H1 (cell line): ENCODE results near the gene MYH10. TPM values are rescaled to one million over a fixed set of nuclear protein-coding genes. Genes with fewer than 3 reads are reported as not detected.

Experiments
- CTCF ChIA-PET: fragments of 300-600 bp; sonication (Branson Sonifier 250); formaldehyde crosslinking; loops from one replicate; lab custom pipeline; 2021; ENCODE audit not compliant: partially characterized antibody; lab: Charles Lee
- POLR2A ChIA-PET: fragments of 300-600 bp; sonication (Branson Sonifier 250); formaldehyde crosslinking; loops from one replicate; lab custom pipeline; 2021; ENCODE audit warnings: inconsistent platforms; ENCODE audit not compliant: partially characterized antibody; lab: Charles Lee
- DNase-seq, 2 experiments: peaks; one replicate each; pipeline versions ENCODE4 v3.0.0 to v3.0.0-alpha.2; 2010 to 2022; ENCODE audit warnings: low spot score in 2 of 2, low read depth in 1 of 2, mixed read lengths in 1 of 2
- FAIRE-seq: peaks from 2 replicates; lab custom pipeline; 2011; peaks lifted over from hg19 to GRCh38; lab: Jason Lieb, UNC
- H2AFZ ChIP-seq: 2 replicates; pipeline ENCODE4 v1.8.1; 2012; ENCODE audit warnings: low read length, inconsistent platforms
- H2AK5ac ChIP-seq: 2 replicates; pipeline ENCODE4 v1.6.1; 2013; ENCODE audit warnings: low read depth, low read length
- H2BK120ac ChIP-seq: replicated peaks from 2 replicates; pipeline ENCODE3; 2013; ENCODE audit warnings: low read depth, low read length, inconsistent platforms
- H2BK12ac ChIP-seq: 2 replicates; pipeline ENCODE4 v1.6.1; 2013; ENCODE audit warnings: low read depth, low read length
- H2BK15ac ChIP-seq: 2 replicates; pipeline ENCODE4 v1.6.1; 2013; ENCODE audit warnings: low read length
- H2BK20ac ChIP-seq: 2 replicates; pipeline ENCODE4 v1.6.1; 2013; ENCODE audit warnings: low read length
- H2BK5ac ChIP-seq: 2 replicates; pipeline ENCODE4 v1.6.1; 2013; ENCODE audit warnings: low read depth, low read length
- H3K14ac ChIP-seq: 2 replicates; pipeline ENCODE4 v1.6.1; 2013; ENCODE audit warnings: inconsistent platforms; ENCODE audit not compliant: insufficient read length
- H3K18ac ChIP-seq: 2 replicates; pipeline ENCODE4 v1.6.1; 2013; ENCODE audit warnings: low read length; ENCODE audit errors: extremely low read depth
- H3K23ac ChIP-seq: 2 replicates; pipeline ENCODE4 v1.6.1; 2013; ENCODE audit warnings: inconsistent platforms; ENCODE audit not compliant: insufficient read length
- H3K23me2 ChIP-seq: 2 replicates; pipeline ENCODE4 v1.6.1; 2013; ENCODE audit warnings: low read depth, low read length
- H3K27ac ChIP-seq: 2 replicates; pipeline ENCODE4 v1.6.1; 2011; ENCODE audit warnings: low read depth, low read length, inconsistent platforms
- H3K27me3 ChIP-seq, 4 experiments: replicated peaks in 1 of 4; 1 replicate in 1 of 4; 2 replicates in 3 of 4; pipeline versions ENCODE4 v1.6.1 to v1.8.1; 2011 to 2013; ENCODE audit warnings: low read length in 3 of 4, mild to moderate bottlenecking in 3 of 4, inconsistent platforms in 2 of 4, mixed read lengths in 2 of 4, moderate library complexity in 1 of 4; ENCODE audit not compliant: control insufficient read depth in 3 of 4, insufficient read depth in 3 of 4; ENCODE audit errors: extremely low read depth in 1 of 4
- H3K36me3 ChIP-seq, 4 experiments: 2 replicates each; pipeline versions ENCODE4 v1.6.1 to v1.8.1; 2011 to 2013; ENCODE audit warnings: mild to moderate bottlenecking in 4 of 4, low read length in 3 of 4, moderate library complexity in 2 of 4, control low read depth in 1 of 4, inconsistent platforms in 1 of 4; ENCODE audit not compliant: insufficient read depth in 4 of 4, control insufficient read depth in 2 of 4
- H3K4ac ChIP-seq: replicated peaks from 2 replicates; pipeline ENCODE3; 2013; ENCODE audit warnings: low read length, low read depth, mixed read lengths, inconsistent platforms; ENCODE audit not compliant: insufficient read length
- H3K4me1 ChIP-seq, 4 experiments: replicated peaks in 1 of 4; 1 replicate in 1 of 4; 2 replicates in 3 of 4; pipeline versions ENCODE4 v1.6.1 to v1.8.1; 2011 to 2013; ENCODE audit warnings: low read length in 3 of 4, inconsistent platforms in 2 of 4, mixed read lengths in 1 of 4; ENCODE audit not compliant: insufficient read depth in 4 of 4, control insufficient read depth in 3 of 4
- H3K4me2 ChIP-seq, 2 experiments: 2 replicates each; pipeline versions ENCODE4 v1.6.1 to v1.8.1; 2011 to 2013; ENCODE audit warnings: low read depth in 2 of 2, low read length in 2 of 2, control low read depth in 1 of 2, inconsistent platforms in 1 of 2, mild to moderate bottlenecking in 1 of 2; ENCODE audit not compliant: insufficient read depth in 1 of 2
- H3K4me3 ChIP-seq, 4 experiments: fragments of 200-600, 300-600 bp in 1 of 4; sonication (generic), shearing (Covaris generic), sonication (Bioruptor Twin) in 1 of 4; 2 replicates each; pipeline versions ENCODE4 v1.5.1 to v1.8.1; 2011 to 2016; ENCODE audit warnings: low read length in 4 of 4, low read depth in 3 of 4, control low read depth in 2 of 4, inconsistent platforms in 2 of 4, mild to moderate bottlenecking in 2 of 4, mixed read lengths in 1 of 4, moderate library complexity in 1 of 4; ENCODE audit not compliant: insufficient read depth in 2 of 4; ENCODE audit errors: extremely low read depth in 1 of 4
- H3K56ac ChIP-seq: replicated peaks from 2 replicates; pipeline ENCODE3; 2013; ENCODE audit warnings: low read depth, mild to moderate bottlenecking, mixed read lengths, low read length, inconsistent platforms; ENCODE audit not compliant: insufficient read length
- H3K79me1 ChIP-seq: 2 replicates; pipeline ENCODE4 v1.6.1; 2013; ENCODE audit warnings: low read depth, low read length, control low read depth
- H3K79me2 ChIP-seq, 2 experiments: 2 replicates each; pipeline versions ENCODE4 v1.6.1 to v1.8.1; 2012 to 2013; ENCODE audit warnings: low read length in 2 of 2, mild to moderate bottlenecking in 2 of 2, inconsistent platforms in 1 of 2; ENCODE audit not compliant: insufficient read depth in 2 of 2, control insufficient read depth in 1 of 2
- H3K9ac ChIP-seq, 4 experiments: replicated peaks in 1 of 4; 1 replicate in 1 of 4; 2 replicates in 3 of 4; pipeline versions ENCODE4 v1.6.1 to v1.8.1; 2011 to 2013; ENCODE audit warnings: low read depth in 3 of 4, low read length in 3 of 4, control low read depth in 2 of 4, mild to moderate bottlenecking in 2 of 4, moderate library complexity in 2 of 4, inconsistent platforms in 1 of 4; ENCODE audit errors: extremely low read depth in 1 of 4
- H3K9me3 ChIP-seq, 2 experiments: 2 replicates each; pipeline versions ENCODE4 v1.6.1 to v1.8.1; 2012 to 2013; ENCODE audit warnings: mild to moderate bottlenecking in 2 of 2, moderate library complexity in 2 of 2, control low read depth in 1 of 2, inconsistent platforms in 1 of 2, low read depth in 1 of 2, low read length in 1 of 2, mixed read lengths in 1 of 2; ENCODE audit not compliant: insufficient read depth in 2 of 2
- H4K20me1 ChIP-seq, 2 experiments: replicated peaks in 1 of 2; 2 replicates each; pipeline versions ENCODE3 to v1.8.1; 2011 to 2013; ENCODE audit warnings: inconsistent platforms in 2 of 2, low read length in 2 of 2, mild to moderate bottlenecking in 1 of 2; ENCODE audit not compliant: insufficient read depth in 2 of 2, control insufficient read depth in 1 of 2
- H4K5ac ChIP-seq: 2 replicates; pipeline ENCODE4 v1.6.1; 2013; ENCODE audit warnings: low read length, low read depth, mixed read lengths, inconsistent platforms; ENCODE audit not compliant: insufficient read length
- H4K8ac ChIP-seq: 2 replicates; pipeline ENCODE4 v1.8.0; 2013; ENCODE audit warnings: mild to moderate bottlenecking, moderate library complexity, low read length, inconsistent platforms; ENCODE audit not compliant: insufficient read depth; ENCODE audit errors: extremely low read depth
- H4K91ac ChIP-seq: replicated peaks from 2 replicates; pipeline ENCODE3; 2013; ENCODE audit warnings: low read length, mixed read lengths, inconsistent platforms; ENCODE audit not compliant: insufficient read length
- ATF2 ChIP-seq: IDR thresholded peaks from 2 replicates; pipeline ENCODE4 v1.6.1; 2012; ENCODE audit warnings: low read length, inconsistent platforms
- CTCF ChIP-seq, 3 experiments: IDR thresholded peaks; 1 replicate in 2 of 3; 2 replicates in 1 of 3; pipeline versions ENCODE4 v1.5.1 to v1.6.1; 2011; ENCODE audit warnings: low read length in 3 of 3, mild to moderate bottlenecking in 3 of 3, inconsistent platforms in 2 of 3, low read depth in 1 of 3, moderate library complexity in 1 of 3; ENCODE audit not compliant: insufficient read depth in 1 of 3; ENCODE audit errors: control extremely low read depth in 1 of 3
- HDAC6 ChIP-seq: IDR thresholded peaks from one replicate; pipeline ENCODE4 v1.7.1; 2012; ENCODE audit warnings: low read depth, mild to moderate bottlenecking, inconsistent platforms, low read length, moderate library complexity
- KDM1A ChIP-seq: fragments of 200-600, 300-600 bp; sonication (generic); IDR thresholded peaks from 2 replicates; pipeline ENCODE4 v1.7.1; 2016; ENCODE audit warnings: mild to moderate bottlenecking, low read length, borderline replicate concordance
- RAD21 ChIP-seq, 2 experiments: IDR thresholded peaks in 1 of 2; conservative IDR thresholded peaks in 1 of 2; 2 replicates each; pipeline ENCODE4 v1.6.1; 2011; ENCODE audit warnings: low read depth in 2 of 2, low read length in 2 of 2, improper control_type of control experiment in 1 of 2, inconsistent platforms in 1 of 2, mild to moderate bottlenecking in 1 of 2, moderate library complexity in 1 of 2
- RNF2 ChIP-seq: fragments of 200-900, 300-1000 bp; sonication (generic); IDR thresholded peaks from 2 replicates; pipeline ENCODE4 v1.7.1; 2016; ENCODE audit warnings: borderline replicate concordance, low read depth, mild to moderate bottlenecking, antibody characterized with exemption, low read length; ENCODE audit not compliant: poor library complexity, severe bottlenecking; ENCODE audit errors: missing control alignments
- SP1 ChIP-seq: IDR thresholded peaks from 2 replicates; pipeline ENCODE4 v1.6.1; 2011; ENCODE audit warnings: low read depth, low read length
- TBP ChIP-seq: IDR thresholded peaks from 2 replicates; pipeline ENCODE4 v1.6.1; 2011; ENCODE audit warnings: low read depth, low read length, improper control_type of control experiment
- WGBS, 2 experiments: shearing (Covaris generic) in 1 of 2; methylation state at CpG; one replicate each; pipeline versions ENCODE4 v1.1.6 to v1.1.7; 2013 to 2015; ENCODE audit warnings: low lambda C conversion rate in 2 of 2, mixed read lengths in 2 of 2, inconsistent platforms in 1 of 2, low coverage in 1 of 2, missing lambda C conversion rate in 1 of 2; ENCODE audit not compliant: insufficient replicate concordance in 2 of 2, insufficient coverage in 1 of 2, insufficient read length in 1 of 2; ENCODE audit errors: extremely low coverage in 1 of 2, missing lambda C conversion rate in 1 of 2; 5-methylcytosine and 5-hydroxymethylcytosine counted together
- polyA plus RNA-seq, 7 experiments: library from polyadenylated mRNA; depleted of rRNA in 3 of 7; stranded (reverse) in 5 of 7; unstranded in 2 of 7; fragments of >200 nt in 5 of 7; fragments of 200-250 nt in 2 of 7; gene quantifications; 1 replicate in 5 of 7; 2 replicates in 1 of 7; 4 replicates in 1 of 7; pipeline versions ENCODE4 v1.2.1 to v1.2.3, GENCODE V29; 2011 to 2013; ENCODE audit warnings: missing spikeins in 2 of 7, mixed read lengths in 2 of 7
- total RNA-seq: library from RNA; stranded (reverse); fragmentation: NEBNext Ultra II Directional; extraction: Animal tissue kit (Norgen Biotek cat#: 25700); gene quantifications from 2 replicates; pipeline ENCODE4 v1.2.1, GENCODE V29; 2021

The MYH10 gene
- total and polyA plus RNA-seq, 2 of the 8 experiments (the other 6 are each of a cell fraction or from before 2014, with no cell fraction given), result 64.1 to 289 TPM

- no peak overlapping the region for H3K27ac ChIP-seq
- no peaks in the 10 kb centered on the region for H3K23me2 ChIP-seq
- H2BK20ac ChIP-seq, result no peak overlapping the region
- no peak for FAIRE-seq
- H2BK5ac ChIP-seq, result no peak overlapping the region
- H3K23ac ChIP-seq, result no peak overlapping the region
- 92% methylated on average over 5 of the region's 5 CpGs; no CpG with 5 or more reads in 1 of the 2 experiments for WGBS, 2 experiments
- DNase-seq, result no peak
- H4K8ac ChIP-seq, result no peak overlapping the region
- H3K56ac ChIP-seq, result no peak overlapping the region
- no peak overlapping the region for H2AK5ac ChIP-seq
- no peaks in the 10 kb centered on the region; the same call in 1 of the 2 replicates for H3K79me1 ChIP-seq
- CTCF ChIA-PET, result interaction anchor here (0.6 to 1.3 kb wide), 4 partner anchors 14 to 303 kb away, joined by 3 read pairs; no protein-coding TSS in a partner anchor
- H2BK15ac ChIP-seq, result no peak overlapping the region
- no peak overlapping the region for H2AFZ ChIP-seq
- no peaks in the 10 kb centered on the region for H3K9me3 ChIP-seq
- no peaks in the 10 kb centered on the region for H3K79me2 ChIP-seq
- H3K18ac ChIP-seq, result no peak overlapping the region
- no peak overlapping the region for H3K4ac ChIP-seq
- no peak overlapping the region for H3K4me3 ChIP-seq
- peaks cover 53 to 96% (median 75%) of the 10 kb centered on the region in 4 experiments for H3K36me3 ChIP-seq
- H2BK12ac ChIP-seq, result no peak overlapping the region
- H3K4me1 ChIP-seq, result no peaks in the 10 kb centered on the region
- no peak overlapping the region for H3K4me2 ChIP-seq
- peaks cover 0 to 5% of the 10 kb centered on the region in 2 experiments for H4K20me1 ChIP-seq
- H3K27me3 ChIP-seq, result no peaks in the 10 kb centered on the region
- POLR2A ChIA-PET, result interaction anchor here (0.6 to 0.8 kb wide), 2 partner anchors 10 to 107 kb away, joined by 4 to 5 read pairs; no protein-coding TSS in a partner anchor
- no peak overlapping the region for H2BK120ac ChIP-seq
- no peak overlapping the region for H4K91ac ChIP-seq
- no peak overlapping the region for H3K9ac ChIP-seq
- no peak overlapping the region for H3K14ac ChIP-seq
- no peak overlapping the region for H4K5ac ChIP-seq
- TF ChIP-seq HDAC6 (no peak), TBP (no peak), SP1 (no peak), ATF2 (no peak), CTCF (IDR thresholded peaks at IDR 0.05; ENCODE audit: control extremely low read depth in 1 of 3, insufficient read depth in 1 of 3, low read depth in 1 of 3, low read length in 3 of 3) (no peak), KDM1A (no peak), RNF2 (no peak), RAD21 (IDR thresholded peaks at IDR 0.05 in 1 of 2, conservative IDR thresholded peaks at IDR 0.05 in 1 of 2; ENCODE audit: low read depth in 2 of 2, low read length in 2 of 2) (no peak)
Measured at GRCh38 chr17:8482546-8482945, 148.0 kb downstream of the MYH10 start.
